Ecto neural progenitor cell (in vitro differentiated cells): ENCODE data around the gene TMX1.
"Not testable (repeated sequence)": the region's sequence is repeated elsewhere in the genome, so short reads cannot be mapped to it uniquely, and the experiment has no call there.

Experiments used
- DNase-seq: peaks from one replicate; pipeline ENCODE4 v3.0.0-alpha.2; 2018; ENCODE audit warnings: low spot score

Gene TMX1

GRCh38 chr14:51239813-51240803 lies at the start of gene TMX1:
Gene TMX1 (plus strand): TSS chr14:51240247. CDS start chr14:51240293, 46 bp downstream.
- peak; percentile 98 for DNase-seq

GRCh38 chr14:51201890-51202289 lies 38.2 kb upstream of the TMX1 start:
- no peak for DNase-seq

- no peak for DNase-seq
These were observed 37.0 kb upstream of the TMX1 start for GRCh38 chr14:51202914-51203665.

- DNase-seq: no peak
These were observed 36.2 kb upstream of the TMX1 start for GRCh38 chr14:51203881-51204280.

- DNase-seq: no peak
These were observed 34.6 kb upstream of the TMX1 start for GRCh38 chr14:51205486-51205885.

- no peak for DNase-seq
These were observed 33.6 kb upstream of the TMX1 start for GRCh38 chr14:51206462-51206861.

GRCh38 chr14:51207621-51208020 lies 32.4 kb upstream of the TMX1 start:
- DNase-seq: no peak

- DNase-seq: no peak
These were observed 31.1 kb upstream of the TMX1 start for GRCh38 chr14:51208982-51209381.

- no peak for DNase-seq
These were observed 30.6 kb upstream of the TMX1 start for GRCh38 chr14:51209457-51209856.

GRCh38 chr14:51210594-51210993 lies 29.5 kb upstream of the TMX1 start:
- no peak for DNase-seq

GRCh38 chr14:51211149-51211548 lies 28.9 kb upstream of the TMX1 start:
- no peak for DNase-seq

GRCh38 chr14:51216602-51217001 lies 23.4 kb upstream of the TMX1 start:
- DNase-seq: no peak

GRCh38 chr14:51219473-51220448 lies 20.3 kb upstream of the TMX1 start:
- DNase-seq: no peak

- DNase-seq: not testable (repeated sequence)
These were observed 16.6 kb upstream of the TMX1 start for GRCh38 chr14:51223463-51223862.

GRCh38 chr14:51224551-51224950 lies 15.5 kb upstream of the TMX1 start:
- no peak for DNase-seq

- no peak for DNase-seq
These were observed 14.3 kb upstream of the TMX1 start for GRCh38 chr14:51225751-51226150.

- DNase-seq: no peak
These were observed 11.7 kb upstream of the TMX1 start for GRCh38 chr14:51228391-51228790.

- no peak for DNase-seq
These were observed 11.2 kb upstream of the TMX1 start for GRCh38 chr14:51228890-51229289.

GRCh38 chr14:51236314-51236713 lies 3.7 kb upstream of the TMX1 start:
- DNase-seq: no peak

GRCh38 chr14:51240804-51241380 lies 845 bp downstream of the TMX1 start:
- no peak for DNase-seq
